Measurements from ENCODE around the gene SLC45A3.
"Not testable (repeated sequence)": the region's sequence is repeated elsewhere in the genome, so short reads cannot be mapped to it uniquely, and the experiment has no call there.

Gene SLC45A3

DNA sequence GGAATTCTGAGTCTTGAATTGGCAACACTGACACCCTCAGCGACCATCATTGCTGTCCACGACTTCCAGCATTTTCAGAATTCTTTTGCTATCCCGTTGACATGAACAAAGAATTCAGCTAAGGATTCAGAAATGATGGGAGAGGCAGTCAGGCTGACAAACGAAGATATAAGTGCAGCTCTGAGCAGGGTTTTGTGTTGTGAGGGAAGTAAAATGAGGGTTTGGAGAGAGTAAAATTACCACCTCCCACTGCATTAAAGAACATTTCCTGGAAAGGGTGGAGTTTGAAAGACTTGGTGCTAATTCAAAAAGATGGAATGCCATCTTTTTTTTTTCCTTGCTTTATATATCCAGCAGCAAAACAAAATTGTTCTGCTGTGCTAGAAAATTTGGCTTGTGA, 43.6 kb downstream of the SLC45A3 start:
- Histone ChIP-seq H3K4me3 (peak overlapping the region; percentile 30), H3K27ac (peak overlapping the region in 1 of 2 donors; percentile 70)
- DNase-seq (ENCODE audit: low spot score): no peak
- TF ChIP-seq, protein P1, sequence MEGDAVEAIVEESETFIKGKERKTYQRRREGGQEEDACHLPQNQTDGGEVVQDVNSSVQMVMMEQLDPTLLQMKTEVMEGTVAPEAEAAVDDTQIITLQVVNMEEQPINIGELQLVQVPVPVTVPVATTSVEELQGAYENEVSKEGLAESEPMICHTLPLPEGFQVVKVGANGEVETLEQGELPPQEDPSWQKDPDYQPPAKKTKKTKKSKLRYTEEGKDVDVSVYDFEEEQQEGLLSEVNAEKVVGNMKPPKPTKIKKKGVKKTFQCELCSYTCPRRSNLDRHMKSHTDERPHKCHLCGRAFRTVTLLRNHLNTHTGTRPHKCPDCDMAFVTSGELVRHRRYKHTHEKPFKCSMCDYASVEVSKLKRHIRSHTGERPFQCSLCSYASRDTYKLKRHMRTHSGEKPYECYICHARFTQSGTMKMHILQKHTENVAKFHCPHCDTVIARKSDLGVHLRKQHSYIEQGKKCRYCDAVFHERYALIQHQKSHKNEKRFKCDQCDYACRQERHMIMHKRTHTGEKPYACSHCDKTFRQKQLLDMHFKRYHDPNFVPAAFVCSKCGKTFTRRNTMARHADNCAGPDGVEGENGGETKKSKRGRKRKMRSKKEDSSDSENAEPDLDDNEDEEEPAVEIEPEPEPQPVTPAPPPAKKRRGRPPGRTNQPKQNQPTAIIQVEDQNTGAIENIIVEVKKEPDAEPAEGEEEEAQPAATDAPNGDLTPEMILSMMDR (IDR thresholded peaks at IDR 0.05): no peak

DNA sequence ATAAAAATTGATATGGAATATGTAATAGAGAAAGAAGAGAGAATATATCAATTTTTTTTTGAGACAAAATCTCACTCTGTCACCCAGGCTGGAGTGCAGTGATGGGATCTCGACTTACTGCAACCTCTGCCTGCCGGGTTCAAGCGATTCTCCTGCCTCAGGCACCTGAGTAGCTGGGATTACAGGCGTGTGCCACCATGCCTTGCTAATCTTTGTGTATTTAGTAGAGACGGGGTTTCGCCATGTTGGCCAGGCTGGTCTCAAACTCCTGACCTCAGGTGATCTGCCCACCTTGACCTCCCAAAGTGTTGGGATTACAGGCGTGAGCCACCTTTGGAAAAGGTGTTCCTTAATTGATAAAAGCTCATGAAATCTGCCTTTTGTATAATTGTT, 44.2 kb downstream of the SLC45A3 start:
- DNase-seq (ENCODE audit: low spot score); H3K27ac ChIP-seq; H3K4me3 ChIP-seq: not testable (repeated sequence)

DNA sequence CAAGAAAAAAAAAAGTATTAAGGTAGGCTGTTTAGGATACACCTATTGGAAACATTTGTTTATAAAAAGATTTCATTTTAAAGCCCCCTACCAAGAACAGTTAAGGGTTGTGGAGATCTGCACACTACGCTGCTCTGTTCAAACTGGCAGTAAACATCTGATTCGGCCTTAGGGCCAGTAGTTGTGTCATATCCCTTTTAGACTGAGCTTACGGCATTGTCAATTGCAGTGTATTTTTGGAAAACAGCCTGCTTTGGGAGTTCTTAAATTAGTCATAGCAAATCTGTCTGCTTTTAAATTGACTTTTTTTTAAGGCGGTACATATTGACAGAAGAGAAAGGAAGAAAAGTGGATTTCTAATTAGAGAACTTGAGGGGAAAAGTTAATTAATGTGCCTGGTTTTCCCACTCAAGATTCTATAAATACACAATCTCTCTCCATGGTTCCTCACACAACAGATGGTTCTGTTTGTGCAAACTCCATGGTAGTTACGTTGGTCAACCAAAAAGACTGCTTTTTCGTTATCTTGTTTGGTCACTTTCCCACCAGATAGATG, 46.8 kb downstream of the SLC45A3 start:
- TF ChIP-seq, protein P1 (IDR thresholded peaks at IDR 0.05): no peak
- H3K27ac ChIP-seq: peak overlapping the region; percentile 95 to 98
- H3K4me3 ChIP-seq: no peak overlapping the region
- DNase-seq (ENCODE audit: low spot score): no peak

DNA sequence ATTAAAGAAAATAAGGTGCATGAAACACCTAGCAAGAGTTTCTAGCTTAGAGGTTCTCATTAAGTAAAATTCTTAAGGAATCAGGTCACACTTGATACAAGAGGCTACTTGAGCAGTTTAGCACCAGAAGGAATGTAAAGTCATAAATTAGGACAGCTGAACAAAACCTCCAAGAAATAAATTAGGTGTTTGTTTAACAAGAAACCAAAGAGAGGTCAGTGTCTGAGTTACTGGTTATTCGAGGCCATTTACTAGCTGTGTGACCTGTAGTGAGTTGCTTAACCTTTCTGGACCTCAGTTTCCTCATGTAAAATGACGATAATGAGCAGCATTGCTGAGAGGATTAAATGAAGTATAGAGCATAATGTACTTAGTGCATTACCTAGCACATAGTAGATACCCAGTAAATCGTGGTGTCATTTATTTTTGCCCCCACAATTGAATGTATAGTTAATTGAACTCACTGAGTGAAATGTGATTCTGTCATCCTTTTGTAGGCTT, 47.6 kb downstream of the SLC45A3 start:
- no peak for DNase-seq (ENCODE audit: low spot score)
- TF ChIP-seq, protein P1 (IDR thresholded peaks at IDR 0.05): no peak

DNA sequence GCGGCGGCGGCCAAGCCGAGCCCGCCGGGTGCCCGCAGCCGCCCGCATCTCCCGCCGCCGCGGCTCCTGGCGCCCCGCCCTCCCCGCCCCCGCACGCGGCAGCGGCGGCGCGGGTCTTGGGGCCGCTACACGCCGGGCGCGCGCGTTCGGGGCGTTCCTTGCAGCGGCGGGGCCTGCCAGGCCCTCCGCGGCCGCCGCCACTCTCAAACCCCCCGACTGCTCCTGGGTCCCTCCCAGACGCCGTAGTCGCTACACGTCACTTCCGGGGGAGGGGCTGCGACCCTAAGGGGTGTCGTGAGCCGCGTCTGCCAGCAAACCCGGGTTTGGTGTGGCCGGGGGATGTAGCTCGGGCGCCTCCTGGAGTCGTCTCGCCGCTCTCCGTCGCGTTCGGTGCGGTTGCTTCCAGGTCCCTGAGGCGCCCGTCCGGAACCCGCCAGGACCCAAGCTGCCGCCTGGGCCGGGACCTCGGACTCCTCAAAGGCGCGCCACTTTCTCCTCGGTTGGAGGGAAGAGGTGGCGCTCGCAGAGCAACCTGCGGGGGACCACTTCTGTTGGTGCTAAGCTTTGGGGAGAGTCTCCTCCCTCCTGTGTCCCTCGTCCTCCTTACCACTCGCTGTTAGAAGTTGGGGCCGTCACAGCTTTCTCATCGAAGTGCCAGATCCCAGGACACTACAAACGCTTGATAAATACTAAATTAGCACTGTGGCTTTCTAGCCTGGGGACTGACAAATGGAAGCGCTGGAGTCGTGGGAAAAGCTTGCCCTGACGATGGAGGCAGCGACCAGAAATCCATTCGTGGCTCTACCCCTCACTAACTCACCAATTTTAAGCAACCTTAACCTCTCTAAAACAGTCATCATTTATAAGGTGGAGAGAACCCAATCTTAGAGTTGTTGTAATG, 48.3 kb downstream of the SLC45A3 start, which contains the start of gene ELK4:
Gene ELK4 (minus strand): TSS at position 244 of the 901 bp plus-strand sequence. CDS start 8,129 bp downstream, outside the sequence.
- Histone ChIP-seq H3K4me3 (peak within 1 kb of the TSS; percentile 77), H3K27ac (peak within 1 kb of the TSS; percentile 95 to 98)
- TF ChIP-seq, protein P1 (IDR thresholded peaks at IDR 0.05): peak; percentile 49
- DNase-seq (ENCODE audit: low spot score): peak; percentile 99

More for the DNA sequence above, 47.6 kb downstream of the SLC45A3 start:
- peak overlapping the region; percentile 77 for H3K4me3 ChIP-seq
- peak overlapping the region; percentile 95 to 98 for H3K27ac ChIP-seq

DNA sequence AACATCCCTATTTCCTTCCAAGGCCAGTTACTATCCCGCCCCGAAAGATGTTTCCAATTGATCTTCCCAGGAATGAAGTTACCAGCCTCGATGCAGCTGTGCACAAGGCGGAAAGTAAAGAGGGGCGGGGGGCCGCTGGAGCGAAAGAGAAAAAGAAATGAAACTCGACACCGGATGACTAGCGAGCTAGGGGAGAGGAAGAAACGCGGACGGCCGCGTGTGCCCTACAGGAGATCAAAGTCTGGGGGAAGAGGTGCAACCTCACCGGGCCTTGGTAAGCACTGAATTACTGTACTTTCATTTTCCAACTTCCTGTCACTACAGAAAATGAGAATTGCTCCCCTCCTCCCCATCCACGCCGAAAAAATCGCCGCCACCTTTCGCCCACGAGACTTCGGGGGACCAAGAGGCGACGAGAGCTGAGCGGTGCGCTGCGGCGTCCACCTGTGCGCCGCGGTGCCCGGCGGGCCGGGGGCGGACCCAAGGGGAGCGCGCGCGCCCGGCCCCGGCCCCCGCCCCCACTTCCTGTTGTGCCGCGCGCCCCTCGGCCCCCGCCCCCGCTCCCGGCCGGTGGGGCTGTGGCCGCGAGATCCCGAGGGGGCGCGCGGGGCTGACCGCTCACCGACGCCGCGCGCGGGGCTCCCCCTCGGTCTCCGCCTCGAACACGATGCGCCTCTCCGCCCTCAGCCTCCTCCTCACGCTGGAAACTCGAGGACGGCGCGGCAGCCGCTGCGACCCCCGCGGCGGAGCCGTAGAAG, 49.1 kb downstream of the SLC45A3 start:
- DNase-seq (ENCODE audit: low spot score): peak; percentile 78
- Histone ChIP-seq H3K4me3 (peak overlapping the region; percentile 77), H3K27ac (peak overlapping the region; percentile 95 to 98)
- TF ChIP-seq, protein P1 (IDR thresholded peaks at IDR 0.05): no peak

DNA sequence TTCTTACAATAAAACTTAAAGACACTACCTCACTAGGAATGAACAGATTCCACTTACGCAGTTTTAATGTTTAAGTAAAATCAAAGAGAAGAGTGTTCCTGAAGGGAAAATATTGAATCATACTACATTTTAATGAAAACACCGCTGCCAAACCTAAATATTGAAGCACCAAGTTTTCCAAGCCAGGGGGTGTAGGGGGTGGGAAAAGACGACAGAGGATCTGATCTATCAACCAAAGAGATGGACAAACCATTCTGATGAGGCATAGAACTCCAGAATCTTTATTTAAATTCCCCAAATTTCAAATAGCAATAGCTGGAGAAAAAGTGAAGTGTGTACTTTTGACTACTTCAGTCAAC, 49.7 kb downstream of the SLC45A3 start:
- DNase-seq (ENCODE audit: low spot score): no peak

More for the DNA sequence above, 49.7 kb downstream of the SLC45A3 start:
- TF ChIP-seq, protein P1 (IDR thresholded peaks at IDR 0.05): no peak
- peak overlapping the region; percentile 95 to 98 for H3K27ac ChIP-seq
- peak overlapping the region; percentile 77 for H3K4me3 ChIP-seq

All from coronary artery (tissue), 2 donors.